H1 (cell line): Measurements from ENCODE around the gene IRF7. TPM values are rescaled to one million over a fixed set of nuclear protein-coding genes. Genes with fewer than 3 reads are reported as not detected.

Experiments
- CTCF ChIA-PET: fragments of 300-600 bp; sonication (Branson Sonifier 250); formaldehyde crosslinking; loops from one replicate; lab custom pipeline; 2021; ENCODE audit not compliant: partially characterized antibody; lab: Charles Lee
- POLR2A ChIA-PET: fragments of 300-600 bp; sonication (Branson Sonifier 250); formaldehyde crosslinking; loops from one replicate; lab custom pipeline; 2021; ENCODE audit warnings: inconsistent platforms; ENCODE audit not compliant: partially characterized antibody; lab: Charles Lee
- DNase-seq, 2 experiments: peaks; one replicate each; pipeline versions ENCODE4 v3.0.0 to v3.0.0-alpha.2; 2010 to 2022; ENCODE audit warnings: low spot score in 2 of 2, low read depth in 1 of 2, mixed read lengths in 1 of 2
- FAIRE-seq: peaks from 2 replicates; lab custom pipeline; 2011; peaks lifted over from hg19 to GRCh38; lab: Jason Lieb, UNC
- H2AFZ ChIP-seq: 2 replicates; pipeline ENCODE4 v1.8.1; 2012; ENCODE audit warnings: low read length, inconsistent platforms
- H2AK5ac ChIP-seq: 2 replicates; pipeline ENCODE4 v1.6.1; 2013; ENCODE audit warnings: low read depth, low read length
- H2BK120ac ChIP-seq: replicated peaks from 2 replicates; pipeline ENCODE3; 2013; ENCODE audit warnings: low read depth, low read length, inconsistent platforms
- H2BK12ac ChIP-seq: 2 replicates; pipeline ENCODE4 v1.6.1; 2013; ENCODE audit warnings: low read depth, low read length
- H2BK15ac ChIP-seq: 2 replicates; pipeline ENCODE4 v1.6.1; 2013; ENCODE audit warnings: low read length
- H2BK20ac ChIP-seq: 2 replicates; pipeline ENCODE4 v1.6.1; 2013; ENCODE audit warnings: low read length
- H2BK5ac ChIP-seq: 2 replicates; pipeline ENCODE4 v1.6.1; 2013; ENCODE audit warnings: low read depth, low read length
- H3K14ac ChIP-seq: 2 replicates; pipeline ENCODE4 v1.6.1; 2013; ENCODE audit warnings: inconsistent platforms; ENCODE audit not compliant: insufficient read length
- H3K18ac ChIP-seq: 2 replicates; pipeline ENCODE4 v1.6.1; 2013; ENCODE audit warnings: low read length; ENCODE audit errors: extremely low read depth
- H3K23ac ChIP-seq: 2 replicates; pipeline ENCODE4 v1.6.1; 2013; ENCODE audit warnings: inconsistent platforms; ENCODE audit not compliant: insufficient read length
- H3K23me2 ChIP-seq: 2 replicates; pipeline ENCODE4 v1.6.1; 2013; ENCODE audit warnings: low read depth, low read length
- H3K27ac ChIP-seq: 2 replicates; pipeline ENCODE4 v1.6.1; 2011; ENCODE audit warnings: low read depth, low read length, inconsistent platforms
- H3K27me3 ChIP-seq, 4 experiments: replicated peaks in 1 of 4; 1 replicate in 1 of 4; 2 replicates in 3 of 4; pipeline versions ENCODE4 v1.6.1 to v1.8.1; 2011 to 2013; ENCODE audit warnings: low read length in 3 of 4, mild to moderate bottlenecking in 3 of 4, inconsistent platforms in 2 of 4, mixed read lengths in 2 of 4, moderate library complexity in 1 of 4; ENCODE audit not compliant: control insufficient read depth in 3 of 4, insufficient read depth in 3 of 4; ENCODE audit errors: extremely low read depth in 1 of 4
- H3K36me3 ChIP-seq, 4 experiments: 2 replicates each; pipeline versions ENCODE4 v1.6.1 to v1.8.1; 2011 to 2013; ENCODE audit warnings: mild to moderate bottlenecking in 4 of 4, low read length in 3 of 4, moderate library complexity in 2 of 4, control low read depth in 1 of 4, inconsistent platforms in 1 of 4; ENCODE audit not compliant: insufficient read depth in 4 of 4, control insufficient read depth in 2 of 4
- H3K4ac ChIP-seq: replicated peaks from 2 replicates; pipeline ENCODE3; 2013; ENCODE audit warnings: low read length, low read depth, mixed read lengths, inconsistent platforms; ENCODE audit not compliant: insufficient read length
- H3K4me1 ChIP-seq, 4 experiments: replicated peaks in 1 of 4; 1 replicate in 1 of 4; 2 replicates in 3 of 4; pipeline versions ENCODE4 v1.6.1 to v1.8.1; 2011 to 2013; ENCODE audit warnings: low read length in 3 of 4, inconsistent platforms in 2 of 4, mixed read lengths in 1 of 4; ENCODE audit not compliant: insufficient read depth in 4 of 4, control insufficient read depth in 3 of 4
- H3K4me2 ChIP-seq, 2 experiments: 2 replicates each; pipeline versions ENCODE4 v1.6.1 to v1.8.1; 2011 to 2013; ENCODE audit warnings: low read depth in 2 of 2, low read length in 2 of 2, control low read depth in 1 of 2, inconsistent platforms in 1 of 2, mild to moderate bottlenecking in 1 of 2; ENCODE audit not compliant: insufficient read depth in 1 of 2
- H3K4me3 ChIP-seq, 4 experiments: fragments of 200-600, 300-600 bp in 1 of 4; sonication (generic), shearing (Covaris generic), sonication (Bioruptor Twin) in 1 of 4; 2 replicates each; pipeline versions ENCODE4 v1.5.1 to v1.8.1; 2011 to 2016; ENCODE audit warnings: low read length in 4 of 4, low read depth in 3 of 4, control low read depth in 2 of 4, inconsistent platforms in 2 of 4, mild to moderate bottlenecking in 2 of 4, mixed read lengths in 1 of 4, moderate library complexity in 1 of 4; ENCODE audit not compliant: insufficient read depth in 2 of 4; ENCODE audit errors: extremely low read depth in 1 of 4
- H3K56ac ChIP-seq: replicated peaks from 2 replicates; pipeline ENCODE3; 2013; ENCODE audit warnings: low read depth, mild to moderate bottlenecking, mixed read lengths, low read length, inconsistent platforms; ENCODE audit not compliant: insufficient read length
- H3K79me1 ChIP-seq: 2 replicates; pipeline ENCODE4 v1.6.1; 2013; ENCODE audit warnings: low read depth, low read length, control low read depth
- H3K79me2 ChIP-seq, 2 experiments: 2 replicates each; pipeline versions ENCODE4 v1.6.1 to v1.8.1; 2012 to 2013; ENCODE audit warnings: low read length in 2 of 2, mild to moderate bottlenecking in 2 of 2, inconsistent platforms in 1 of 2; ENCODE audit not compliant: insufficient read depth in 2 of 2, control insufficient read depth in 1 of 2
- H3K9ac ChIP-seq, 4 experiments: replicated peaks in 1 of 4; 1 replicate in 1 of 4; 2 replicates in 3 of 4; pipeline versions ENCODE4 v1.6.1 to v1.8.1; 2011 to 2013; ENCODE audit warnings: low read depth in 3 of 4, low read length in 3 of 4, control low read depth in 2 of 4, mild to moderate bottlenecking in 2 of 4, moderate library complexity in 2 of 4, inconsistent platforms in 1 of 4; ENCODE audit errors: extremely low read depth in 1 of 4
- H3K9me3 ChIP-seq, 2 experiments: 2 replicates each; pipeline versions ENCODE4 v1.6.1 to v1.8.1; 2012 to 2013; ENCODE audit warnings: mild to moderate bottlenecking in 2 of 2, moderate library complexity in 2 of 2, control low read depth in 1 of 2, inconsistent platforms in 1 of 2, low read depth in 1 of 2, low read length in 1 of 2, mixed read lengths in 1 of 2; ENCODE audit not compliant: insufficient read depth in 2 of 2
- H4K20me1 ChIP-seq, 2 experiments: replicated peaks in 1 of 2; 2 replicates each; pipeline versions ENCODE3 to v1.8.1; 2011 to 2013; ENCODE audit warnings: inconsistent platforms in 2 of 2, low read length in 2 of 2, mild to moderate bottlenecking in 1 of 2; ENCODE audit not compliant: insufficient read depth in 2 of 2, control insufficient read depth in 1 of 2
- H4K5ac ChIP-seq: 2 replicates; pipeline ENCODE4 v1.6.1; 2013; ENCODE audit warnings: low read length, low read depth, mixed read lengths, inconsistent platforms; ENCODE audit not compliant: insufficient read length
- H4K8ac ChIP-seq: 2 replicates; pipeline ENCODE4 v1.8.0; 2013; ENCODE audit warnings: mild to moderate bottlenecking, moderate library complexity, low read length, inconsistent platforms; ENCODE audit not compliant: insufficient read depth; ENCODE audit errors: extremely low read depth
- H4K91ac ChIP-seq: replicated peaks from 2 replicates; pipeline ENCODE3; 2013; ENCODE audit warnings: low read length, mixed read lengths, inconsistent platforms; ENCODE audit not compliant: insufficient read length
- MAFK ChIP-seq: IDR thresholded peaks from 2 replicates; pipeline ENCODE4 v1.6.1; 2012; ENCODE audit warnings: low read depth, mild to moderate bottlenecking, improper control_type of control experiment, low read length
- RAD21 ChIP-seq, 2 experiments: IDR thresholded peaks in 1 of 2; conservative IDR thresholded peaks in 1 of 2; 2 replicates each; pipeline ENCODE4 v1.6.1; 2011; ENCODE audit warnings: low read depth in 2 of 2, low read length in 2 of 2, improper control_type of control experiment in 1 of 2, inconsistent platforms in 1 of 2, mild to moderate bottlenecking in 1 of 2, moderate library complexity in 1 of 2
- ZNF274 ChIP-seq: IDR thresholded peaks from 2 replicates; pipeline ENCODE4 v1.7.0; 2012; ENCODE audit warnings: low read length, borderline replicate concordance; ENCODE audit errors: extremely low read depth
- WGBS, 2 experiments: shearing (Covaris generic) in 1 of 2; methylation state at CpG; one replicate each; pipeline versions ENCODE4 v1.1.6 to v1.1.7; 2013 to 2015; ENCODE audit warnings: low lambda C conversion rate in 2 of 2, mixed read lengths in 2 of 2, inconsistent platforms in 1 of 2, low coverage in 1 of 2, missing lambda C conversion rate in 1 of 2; ENCODE audit not compliant: insufficient replicate concordance in 2 of 2, insufficient coverage in 1 of 2, insufficient read length in 1 of 2; ENCODE audit errors: extremely low coverage in 1 of 2, missing lambda C conversion rate in 1 of 2; 5-methylcytosine and 5-hydroxymethylcytosine counted together
- polyA plus RNA-seq, 7 experiments: library from polyadenylated mRNA; depleted of rRNA in 3 of 7; stranded (reverse) in 5 of 7; unstranded in 2 of 7; fragments of >200 nt in 5 of 7; fragments of 200-250 nt in 2 of 7; gene quantifications; 1 replicate in 5 of 7; 2 replicates in 1 of 7; 4 replicates in 1 of 7; pipeline versions ENCODE4 v1.2.1 to v1.2.3, GENCODE V29; 2011 to 2013; ENCODE audit warnings: missing spikeins in 2 of 7, mixed read lengths in 2 of 7
- total RNA-seq: library from RNA; stranded (reverse); fragmentation: NEBNext Ultra II Directional; extraction: Animal tissue kit (Norgen Biotek cat#: 25700); gene quantifications from 2 replicates; pipeline ENCODE4 v1.2.1, GENCODE V29; 2021

The IRF7 gene
- total and polyA plus RNA-seq, 2 of the 8 experiments (the other 6 are each of a cell fraction or from before 2014, with no cell fraction given) = 9.1 to 9.6 TPM

- WGBS, 2 experiments = 91% methylated on average over 6 of the region's 6 CpGs; no CpG with 5 or more reads in 1 of the 2 experiments
- H2BK120ac ChIP-seq = no peak overlapping the region
- no peak overlapping the region for H2BK5ac ChIP-seq
- no peak for FAIRE-seq
- no peak overlapping the region for H2BK15ac ChIP-seq
- H3K27me3 ChIP-seq = peaks cover 8 to 17% (median 13%) of the 10 kb centered on the region in 4 experiments
- no peak for DNase-seq
- peaks cover 37 to 44% of the 10 kb centered on the region in 2 experiments for H4K20me1 ChIP-seq
- no peak overlapping the region for H4K8ac ChIP-seq
- H2AFZ ChIP-seq = no peak overlapping the region
- no peak overlapping the region for H4K91ac ChIP-seq
- TF ChIP-seq MAFK (no peak), ZNF274 (no peak), RAD21 (IDR thresholded peaks at IDR 0.05 in 1 of 2, conservative IDR thresholded peaks at IDR 0.05 in 1 of 2; ENCODE audit: low read depth in 2 of 2, low read length in 2 of 2) (no peak)
- peaks cover 38 to 52% of the 10 kb centered on the region in 2 experiments for H3K79me2 ChIP-seq
- no peak overlapping the region for H2AK5ac ChIP-seq
- no peak overlapping the region for H3K4ac ChIP-seq
- peaks cover 23% of the 10 kb centered on the region for H3K79me1 ChIP-seq
- ChIA-PET POLR2A (interaction anchor here (0.9 to 2.6 kb wide), 5 partner anchors 11 to 34 kb away, joined by 3 to 9 read pairs (median 4); partner anchors contain the start of genes LMNTD2 and RASSF7), CTCF (interaction anchor here (0.6 to 2.6 kb wide), 6 partner anchors 13 to 245 kb away, joined by 3 to 11 read pairs (median 4); no protein-coding TSS in a partner anchor)
- H3K36me3 ChIP-seq = peaks cover 0 to 8% (median 3%) of the 10 kb centered on the region in 4 experiments; a peak in 5 of 8 replicates
- H3K14ac ChIP-seq = no peak overlapping the region
- H4K5ac ChIP-seq = no peak overlapping the region
- H3K4me1 ChIP-seq = peaks cover 4 to 17% (median 11%) of the 10 kb centered on the region in 4 experiments
- no peak overlapping the region for H3K23ac ChIP-seq
- H3K56ac ChIP-seq = no peak overlapping the region
- peak overlapping the region; percentile 91 to 99 for H3K4me2 ChIP-seq
- no peak overlapping the region for H2BK20ac ChIP-seq
- H3K4me3 ChIP-seq = peak overlapping the region; percentile 87 to 99 (median 88); a peak in 7 of 8 replicates
- no peaks in the 10 kb centered on the region for H3K9me3 ChIP-seq
- H3K27ac ChIP-seq = no peak overlapping the region
- H3K23me2 ChIP-seq = peaks cover 15% of the 10 kb centered on the region
- no peak overlapping the region for H2BK12ac ChIP-seq
- H3K9ac ChIP-seq = peak overlapping the region in 3 of 4 experiments; percentile 73 to 97 (median 87); a peak in 5 of 7 replicates
- no peak overlapping the region for H3K18ac ChIP-seq
These were observed 38.2 kb downstream of the IRF7 start for GRCh38 chr11:577611-577894.
